Activated T-helper 2 cell treated with anti-CD3 and anti-CD28 coated beads, Interferon-gamma antibody, Interleukin-2, Interleukin-4, amounts not matched to agents 10 μg/mL and 5 μg/mL and 100 μg/mL, durations not matched to agents 14 hours and 24 hours and 36 hours (primary cell): ENCODE measurements around the gene KRT85. TPM values are rescaled to one million over a fixed set of nuclear protein-coding genes. Genes with fewer than 3 reads are reported as not detected.

Experiments
- DNase-seq: peaks from one replicate; pipeline ENCODE4 v3.0.0; 2021; ENCODE audit warnings: low spot score
- H3K27ac Mint-ChIP-seq: one replicate; pipeline ENCODE4 v1.8.0; 2021; ENCODE audit warnings: mixed read lengths
- H3K27me3 Mint-ChIP-seq: one replicate; pipeline ENCODE4 v1.8.0; 2021; ENCODE audit warnings: low read depth, mixed read lengths
- H3K36me3 Mint-ChIP-seq: one replicate; pipeline ENCODE4 v1.8.0; 2021; ENCODE audit warnings: low read depth, mixed read lengths
- H3K4me1 Mint-ChIP-seq: one replicate; pipeline ENCODE4 v1.8.0; 2021; ENCODE audit warnings: low read depth, mixed read lengths
- H3K4me3 Mint-ChIP-seq: one replicate; pipeline ENCODE4 v1.8.0; 2021; ENCODE audit warnings: low read depth, mild to moderate bottlenecking, moderate library complexity, mixed read lengths
- H3K9me3 Mint-ChIP-seq: one replicate; pipeline ENCODE4 v1.8.0; 2021; ENCODE audit warnings: mixed read lengths
- intact Hi-C: fragments of 100-400 bp; cut with micrococcal nuclease; formaldehyde crosslinking; loops from one replicate; pipeline ENCODE4 v1.15.1; 2023
- total RNA-seq: library from RNA; stranded (reverse); gene quantifications from 2 replicates; pipeline ENCODE4 v1.2.3, GENCODE V29; 2022

Gene KRT85
- total RNA-seq, 1 donor from 2014 or later = not detected

- Mint-ChIP-seq H3K27ac (no peak overlapping the region), H3K4me3 (no peak overlapping the region), H3K4me1 (no peaks in the 10 kb centered on the region), H3K36me3 (no peaks in the 10 kb centered on the region), H3K9me3 (no peaks in the 10 kb centered on the region), H3K27me3 (peaks cover 11% of the 10 kb centered on the region)
- DNase-seq = no peak
- intact Hi-C loops = loop anchor here (2.0 to 5.0 kb wide), 2 partner anchors 507 to 611 kb away; no protein-coding TSS in a partner anchor
These were observed 4.4 kb upstream of the KRT85 start for GRCh38 chr12:52371716-52372115.

GRCh38 chr12:52370926-52371608 is 3.8 kb upstream of the KRT85 start:
- H3K4me1 Mint-ChIP-seq = no peaks in the 10 kb centered on the region
- H3K9me3 Mint-ChIP-seq = no peaks in the 10 kb centered on the region
- intact Hi-C loops = loop anchor here (5.0 kb wide), 1 partner anchor 611 kb away; no protein-coding TSS in a partner anchor
- H3K36me3 Mint-ChIP-seq = no peaks in the 10 kb centered on the region
- H3K27ac Mint-ChIP-seq = no peak overlapping the region
- no peak overlapping the region for H3K4me3 Mint-ChIP-seq
- DNase-seq = no peak
- peaks cover 4% of the 10 kb centered on the region for H3K27me3 Mint-ChIP-seq

GRCh38 chr12:52369809-52370208 is 2.5 kb upstream of the KRT85 start:
- H3K27ac Mint-ChIP-seq = no peak overlapping the region
- no peaks in the 10 kb centered on the region for H3K4me1 Mint-ChIP-seq
- H3K27me3 Mint-ChIP-seq = peaks cover 4% of the 10 kb centered on the region
- H3K36me3 Mint-ChIP-seq = no peaks in the 10 kb centered on the region
- H3K4me3 Mint-ChIP-seq = no peak overlapping the region
- H3K9me3 Mint-ChIP-seq = no peaks in the 10 kb centered on the region
- intact Hi-C loops = loop anchor here (5.0 kb wide), 1 partner anchor 612 kb away; no protein-coding TSS in a partner anchor
- no peak for DNase-seq

GRCh38 chr12:52369211-52369610 is 1.9 kb upstream of the KRT85 start:
- Mint-ChIP-seq H3K9me3 (no peaks in the 10 kb centered on the region), H3K27me3 (peaks cover 4% of the 10 kb centered on the region), H3K4me3 (no peak overlapping the region), H3K36me3 (no peaks in the 10 kb centered on the region), H3K4me1 (no peaks in the 10 kb centered on the region), H3K27ac (no peak overlapping the region)
- intact Hi-C loops = no loop called here
- DNase-seq = no peak

- H3K27me3 Mint-ChIP-seq = no peaks in the 10 kb centered on the region
These were observed 1.2 kb upstream of the KRT85 start for GRCh38 chr12:52368508-52368907.

GRCh38 chr12:52367876-52368275 is 595 bp upstream of the KRT85 start:
- H3K27ac Mint-ChIP-seq = no peak overlapping the region
- no peak for DNase-seq
- H3K4me1 Mint-ChIP-seq = no peaks in the 10 kb centered on the region
- H3K4me3 Mint-ChIP-seq = no peak overlapping the region
- H3K9me3 Mint-ChIP-seq = no peaks in the 10 kb centered on the region
- intact Hi-C loops = no loop called here
- H3K36me3 Mint-ChIP-seq = no peaks in the 10 kb centered on the region
- H3K27me3 Mint-ChIP-seq = no peaks in the 10 kb centered on the region

More at GRCh38 chr12:52368508-52368907, 1.2 kb upstream of the KRT85 start:
- H3K9me3 Mint-ChIP-seq = no peaks in the 10 kb centered on the region
- intact Hi-C loops = no loop called here
- H3K27ac Mint-ChIP-seq = no peak overlapping the region
- H3K4me3 Mint-ChIP-seq = no peak overlapping the region
- H3K4me1 Mint-ChIP-seq = no peaks in the 10 kb centered on the region
- no peaks in the 10 kb centered on the region for H3K36me3 Mint-ChIP-seq
- DNase-seq = no peak

GRCh38 chr12:52364901-52365489 is 2.3 kb downstream of the KRT85 start:
- Mint-ChIP-seq H3K4me1 (no peaks in the 10 kb centered on the region), H3K4me3 (no peak overlapping the region), H3K9me3 (no peaks in the 10 kb centered on the region), H3K27me3 (no peaks in the 10 kb centered on the region), H3K36me3 (no peaks in the 10 kb centered on the region), H3K27ac (no peak overlapping the region)
- intact Hi-C loops = no loop called here
- DNase-seq = no peak

- H3K36me3 Mint-ChIP-seq = no peaks in the 10 kb centered on the region
- intact Hi-C loops = no loop called here
- no peak overlapping the region for H3K4me3 Mint-ChIP-seq
- H3K27me3 Mint-ChIP-seq = no peaks in the 10 kb centered on the region
- H3K4me1 Mint-ChIP-seq = no peaks in the 10 kb centered on the region
- DNase-seq = no peak
- no peak overlapping the region for H3K27ac Mint-ChIP-seq
- H3K9me3 Mint-ChIP-seq = no peaks in the 10 kb centered on the region
These were observed 3.2 kb downstream of the KRT85 start for GRCh38 chr12:52364061-52364460.

- Mint-ChIP-seq H3K4me3 (no peak overlapping the region), H3K36me3 (no peaks in the 10 kb centered on the region), H3K9me3 (no peaks in the 10 kb centered on the region), H3K27ac (no peak overlapping the region), H3K4me1 (peaks cover 2% of the 10 kb centered on the region), H3K27me3 (no peaks in the 10 kb centered on the region)
- intact Hi-C loops = no loop called here
- no peak for DNase-seq
These were observed 4.1 kb downstream of the KRT85 start for GRCh38 chr12:52363111-52363679.

- peaks cover 2% of the 10 kb centered on the region for H3K4me1 Mint-ChIP-seq
- no peaks in the 10 kb centered on the region for H3K36me3 Mint-ChIP-seq
- H3K9me3 Mint-ChIP-seq = no peaks in the 10 kb centered on the region
- intact Hi-C loops = no loop called here
- H3K27me3 Mint-ChIP-seq = no peaks in the 10 kb centered on the region
- H3K4me3 Mint-ChIP-seq = no peak overlapping the region
- H3K27ac Mint-ChIP-seq = no peak overlapping the region
- no peak for DNase-seq
These were observed 5.1 kb downstream of the KRT85 start for GRCh38 chr12:52362118-52362726.

- intact Hi-C loops = no loop called here
- DNase-seq = no peak
- Mint-ChIP-seq H3K36me3 (no peaks in the 10 kb centered on the region), H3K27me3 (no peaks in the 10 kb centered on the region), H3K4me1 (peaks cover 2% of the 10 kb centered on the region), H3K27ac (no peak overlapping the region), H3K9me3 (no peaks in the 10 kb centered on the region), H3K4me3 (no peak overlapping the region)
These were observed 5.7 kb downstream of the KRT85 start for GRCh38 chr12:52361553-52361952.

- no peak overlapping the region for H3K27ac Mint-ChIP-seq
- H3K36me3 Mint-ChIP-seq = no peaks in the 10 kb centered on the region
- H3K27me3 Mint-ChIP-seq = no peaks in the 10 kb centered on the region
- peaks cover 2% of the 10 kb centered on the region for H3K4me1 Mint-ChIP-seq
- H3K9me3 Mint-ChIP-seq = no peaks in the 10 kb centered on the region
- H3K4me3 Mint-ChIP-seq = no peak overlapping the region
- intact Hi-C loops = no loop called here
- no peak for DNase-seq
These were observed 6.5 kb downstream of the KRT85 start for GRCh38 chr12:52360663-52361271.
